Heart right ventricle (tissue), 16 donors: Measurements from ENCODE around the gene ZFPL1. TPM values are rescaled to one million over a fixed set of nuclear protein-coding genes. Genes with fewer than 3 reads are reported as not detected.

Source experiments
- ATAC-seq, 8 donors: fragments of 200-7000 bp; cut with Tn5 transposase; one replicate each; pipeline ENCODE4 v1.9.1; 2020; ENCODE audit warnings: mild to moderate bottlenecking in 8 of 8, moderate library complexity in 8 of 8, moderate number of reproducible peaks in 1 of 8
- DNase-seq, 2 donors: peaks; one replicate each; pipeline ENCODE4 v3.0.0-alpha.2; 2020
- H3K27ac ChIP-seq, 10 donors: fragments of 200-600 bp; sonication (generic) in 2 of 10; one replicate each; pipeline versions ENCODE4 v1.5.0 to v1.8.0; 2020 to 2022; ENCODE audit warnings: mild to moderate bottlenecking in 3 of 10
- H3K27me3 ChIP-seq, 7 donors: fragments of 200-600 bp; one replicate each; pipeline ENCODE4 v1.8.0; 2021 to 2022; ENCODE audit warnings: mild to moderate bottlenecking in 2 of 7
- H3K36me3 ChIP-seq, 9 donors: fragments of 200-600 bp; sonication (generic) in 1 of 9; one replicate each; pipeline versions ENCODE4 v1.5.0 to v1.8.0; 2020 to 2022; ENCODE audit warnings: mild to moderate bottlenecking in 2 of 9
- H3K4me1 ChIP-seq, 9 donors: fragments of 200-600 bp; sonication (generic) in 1 of 9; one replicate each; pipeline versions ENCODE4 v1.5.0 to v1.8.0; 2020 to 2022; ENCODE audit warnings: mild to moderate bottlenecking in 4 of 9
- H3K4me3 ChIP-seq, 10 donors: fragments of 200-600 bp; sonication (generic) in 2 of 10; one replicate each; pipeline versions ENCODE4 v1.5.0 to v1.8.0; 2020 to 2022; ENCODE audit warnings: mild to moderate bottlenecking in 7 of 10, moderate library complexity in 2 of 10
- H3K9me3 ChIP-seq, 11 donors: fragments of 200-600 bp in 10 of 11; sonication (generic) in 2 of 11; one replicate each; pipeline versions ENCODE4 v1.5.0 to v1.8.0; 2013 to 2022; ENCODE audit warnings: mild to moderate bottlenecking in 2 of 11, control low read depth in 1 of 11, moderate library complexity in 1 of 11
- WGBS, 2 donors: extraction: QIAGEN DNeasy Blood & Tissue Kit; methylation state at CpG; one replicate each; pipeline ENCODE4 v1.1.7; 2013; ENCODE audit warnings: inconsistent platforms in 1 of 2; 5-methylcytosine and 5-hydroxymethylcytosine counted together
- intact Hi-C, 10 donors: fragments of 100-400 bp; cut with DNase I; formaldehyde crosslinking; loops; one replicate each; pipeline versions ENCODE4 v1.11.1 to v1.14.2; 2022
- polyA plus RNA-seq, 2 donors: library from polyadenylated mRNA; stranded (reverse); fragments of 200-250 nt; gene quantifications; one replicate each; pipeline ENCODE4 v1.2.3, GENCODE V29; 2013
- total RNA-seq, 10 donors: library from RNA; stranded (reverse); fragmentation: NEBNext Ultra II Directional in 3 of 10; extraction: Animal tissue kit (Norgen Biotek cat#: 25700) in 3 of 10; gene quantifications; one replicate each; pipeline versions ENCODE4 v1.2.1 to v1.2.4, GENCODE V29; 2021 to 2023
- TF ChIP-seq, protein P1 (sequence below), 9 donors: fragments of 200-600 bp; sonication (generic) in 2 of 9; IDR thresholded peaks; one replicate each; pipeline versions ENCODE4 v1.5.0 to v1.8.0; 2021 to 2022; ENCODE audit warnings: antibody characterized with exemption in 9 of 9, mild to moderate bottlenecking in 5 of 9, moderate library complexity in 1 of 9
- donor health status: Arrhythmogenic right ventricular cardiomyopathy.
- donor health status: ischemic (EF 13 %, LVEDD 7.1; RV severe dilation, severe dysfunction).
- donor health status: healthy with polysubstance abuse.
- donor health status: DM: no; HTN: yes; CAD: no.
- donor health status: DM: no; HTN: no; CAD: no.
- donor health status: ischemic (EF 25% LVEDD 6.9; RV normal size, moderate dysfunction).
- donor health status: ischemic (EF 25% LVEDD 5.7; RV mildly dilated, moderate dysfunction).
- donor health status: healthy.
- donor health status: DM: yes; HTN: yes; CAD: no.
- donor health status: Ischemic cardiomyopathy.
- donor health status: ischemic (EF 35%, LVEDD 5.7; RV mildly dilated, moderate dysfunction).
- donor health status: nonischemic (EF 11% LVEDD 7.7; RV severe dilation, severe dysfunction).
- donor health status: DM: yes; HTN: yes; CAD: no.
- donor health status: PGD.
- donor health status: ischemic (EF 29% LVEDD 5.4; RV normal size, mild dysfunction).
- donor health status: nonischemic (EF 23%, LVEDD 6.1; RV moderate dilation, normal function).

The ZFPL1 gene
- total and polyA plus RNA-seq, 12 donors: 21.5 to 49.2 (median 25.6) TPM

DNA sequence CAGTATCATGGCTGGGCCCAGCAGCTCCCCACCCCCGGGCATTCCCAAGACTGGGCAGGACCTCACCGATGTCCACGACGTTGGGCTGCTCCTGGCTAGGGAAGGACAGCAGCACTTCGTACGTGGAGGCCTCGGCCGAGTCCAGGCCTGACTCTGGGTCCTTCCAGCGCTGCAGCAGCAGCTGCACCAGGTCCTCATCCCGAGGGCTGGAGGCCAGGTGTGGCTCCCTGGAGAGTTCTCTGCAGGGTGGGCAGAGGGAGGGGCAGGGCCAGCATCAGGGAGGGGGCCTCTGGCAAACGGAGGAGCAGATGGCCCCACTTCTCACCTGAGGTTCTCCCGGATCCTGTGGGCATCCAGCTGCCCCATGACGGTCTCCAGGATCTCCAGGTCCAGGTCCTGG is 26.0 kb upstream of the ZFPL1 start:
- H3K27ac ChIP-seq: no peak overlapping the region
- no peaks in the 10 kb centered on the region for H3K9me3 ChIP-seq
- intact Hi-C loops: no loop called here
- TF ChIP-seq, protein P1, sequence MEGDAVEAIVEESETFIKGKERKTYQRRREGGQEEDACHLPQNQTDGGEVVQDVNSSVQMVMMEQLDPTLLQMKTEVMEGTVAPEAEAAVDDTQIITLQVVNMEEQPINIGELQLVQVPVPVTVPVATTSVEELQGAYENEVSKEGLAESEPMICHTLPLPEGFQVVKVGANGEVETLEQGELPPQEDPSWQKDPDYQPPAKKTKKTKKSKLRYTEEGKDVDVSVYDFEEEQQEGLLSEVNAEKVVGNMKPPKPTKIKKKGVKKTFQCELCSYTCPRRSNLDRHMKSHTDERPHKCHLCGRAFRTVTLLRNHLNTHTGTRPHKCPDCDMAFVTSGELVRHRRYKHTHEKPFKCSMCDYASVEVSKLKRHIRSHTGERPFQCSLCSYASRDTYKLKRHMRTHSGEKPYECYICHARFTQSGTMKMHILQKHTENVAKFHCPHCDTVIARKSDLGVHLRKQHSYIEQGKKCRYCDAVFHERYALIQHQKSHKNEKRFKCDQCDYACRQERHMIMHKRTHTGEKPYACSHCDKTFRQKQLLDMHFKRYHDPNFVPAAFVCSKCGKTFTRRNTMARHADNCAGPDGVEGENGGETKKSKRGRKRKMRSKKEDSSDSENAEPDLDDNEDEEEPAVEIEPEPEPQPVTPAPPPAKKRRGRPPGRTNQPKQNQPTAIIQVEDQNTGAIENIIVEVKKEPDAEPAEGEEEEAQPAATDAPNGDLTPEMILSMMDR (IDR thresholded peaks at IDR 0.05): no peak
- no peak for DNase-seq
- H3K4me3 ChIP-seq: no peak overlapping the region
- H3K36me3 ChIP-seq: no peaks in the 10 kb centered on the region
- ATAC-seq: no peak
- H3K27me3 ChIP-seq: no peaks in the 10 kb centered on the region
- 72 to 75% methylated on average over 13 of the region's 13 CpGs for WGBS, 2 donors
- no peaks in the 10 kb centered on the region for H3K4me1 ChIP-seq

DNA sequence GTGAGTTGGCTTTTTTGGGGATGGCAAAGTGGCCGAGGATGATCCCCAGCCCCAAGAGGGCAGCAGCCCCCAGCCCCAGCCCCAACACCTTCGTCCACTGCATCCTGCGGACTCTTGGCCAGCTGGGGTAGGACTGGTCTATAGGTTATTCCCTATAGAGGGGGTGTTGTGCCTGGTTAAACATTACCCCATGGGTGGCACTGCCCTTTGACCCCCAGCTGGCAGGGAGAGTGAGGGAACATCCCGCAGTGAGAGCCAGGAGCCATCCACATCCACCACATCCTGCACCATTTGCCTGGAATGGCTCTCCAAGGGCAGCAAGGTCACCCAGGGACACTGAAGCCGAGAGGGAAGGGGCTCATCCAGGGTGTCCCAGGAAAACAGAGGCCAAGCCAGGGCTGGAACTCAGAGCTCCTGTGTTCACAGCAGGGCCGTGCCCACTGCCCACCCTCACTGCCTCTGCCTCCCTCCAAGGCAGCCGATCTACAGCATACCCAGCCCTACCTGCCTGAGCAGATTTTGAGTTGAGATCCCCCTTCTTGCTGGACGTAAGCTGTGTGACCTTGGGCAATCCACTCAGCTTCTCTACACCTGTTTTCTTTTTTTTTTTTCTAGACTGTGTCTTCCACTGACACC is 25.5 kb upstream of the ZFPL1 start, which contains the start of gene NAALADL1:
TSS of gene NAALADL1 (minus strand) at position 135 of the 636 bp plus-strand sequence. CDS start at position 103, 32 bp downstream.
- intact Hi-C loops: no loop called here
- Histone ChIP-seq H3K9me3 (no peaks in the 10 kb centered on the region), H3K4me3 (no peak within 1 kb of the TSS), H3K27ac (no peak within 1 kb of the TSS), H3K27me3 (no peaks in the 10 kb centered on the region), H3K36me3 (no peaks in the 10 kb centered on the region), H3K4me1 (no peaks in the 10 kb centered on the region)
- TF ChIP-seq, protein P1 (IDR thresholded peaks at IDR 0.05): no peak
- ATAC-seq (no peak), DNase-seq (no peak)
- 79 to 88% methylated on average over 8 of the region's 8 CpGs for WGBS, 2 donors

DNA sequence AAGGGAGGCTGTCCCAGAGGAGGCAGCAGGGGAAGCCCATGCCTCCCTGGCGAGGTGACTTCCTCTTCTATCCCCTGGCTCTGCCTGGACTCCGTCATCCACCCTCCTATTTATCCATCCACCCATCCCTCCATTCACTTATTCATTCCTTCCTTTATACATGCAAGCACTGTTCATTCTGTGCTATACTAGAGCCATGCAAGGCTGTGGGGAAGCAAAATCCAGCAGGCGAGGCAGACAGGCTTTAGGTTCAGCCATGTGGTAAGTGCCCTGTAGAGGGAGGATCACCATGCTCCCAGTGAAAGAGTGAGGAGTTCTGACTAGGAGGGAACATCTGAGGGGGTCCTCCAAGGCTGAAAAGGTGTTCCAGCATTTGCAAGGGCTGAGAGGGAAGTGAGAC is 24.5 kb upstream of the ZFPL1 start:
- no peak for DNase-seq
- 47 to 63% methylated on average over 3 of the region's 3 CpGs for WGBS, 2 donors
- Histone ChIP-seq H3K4me1 (no peaks in the 10 kb centered on the region), H3K27ac (no peak overlapping the region), H3K36me3 (no peaks in the 10 kb centered on the region), H3K4me3 (no peak overlapping the region), H3K27me3 (no peaks in the 10 kb centered on the region), H3K9me3 (no peaks in the 10 kb centered on the region)
- intact Hi-C loops: no loop called here
- TF ChIP-seq, protein P1 (IDR thresholded peaks at IDR 0.05): no peak
- ATAC-seq: no peak

DNA sequence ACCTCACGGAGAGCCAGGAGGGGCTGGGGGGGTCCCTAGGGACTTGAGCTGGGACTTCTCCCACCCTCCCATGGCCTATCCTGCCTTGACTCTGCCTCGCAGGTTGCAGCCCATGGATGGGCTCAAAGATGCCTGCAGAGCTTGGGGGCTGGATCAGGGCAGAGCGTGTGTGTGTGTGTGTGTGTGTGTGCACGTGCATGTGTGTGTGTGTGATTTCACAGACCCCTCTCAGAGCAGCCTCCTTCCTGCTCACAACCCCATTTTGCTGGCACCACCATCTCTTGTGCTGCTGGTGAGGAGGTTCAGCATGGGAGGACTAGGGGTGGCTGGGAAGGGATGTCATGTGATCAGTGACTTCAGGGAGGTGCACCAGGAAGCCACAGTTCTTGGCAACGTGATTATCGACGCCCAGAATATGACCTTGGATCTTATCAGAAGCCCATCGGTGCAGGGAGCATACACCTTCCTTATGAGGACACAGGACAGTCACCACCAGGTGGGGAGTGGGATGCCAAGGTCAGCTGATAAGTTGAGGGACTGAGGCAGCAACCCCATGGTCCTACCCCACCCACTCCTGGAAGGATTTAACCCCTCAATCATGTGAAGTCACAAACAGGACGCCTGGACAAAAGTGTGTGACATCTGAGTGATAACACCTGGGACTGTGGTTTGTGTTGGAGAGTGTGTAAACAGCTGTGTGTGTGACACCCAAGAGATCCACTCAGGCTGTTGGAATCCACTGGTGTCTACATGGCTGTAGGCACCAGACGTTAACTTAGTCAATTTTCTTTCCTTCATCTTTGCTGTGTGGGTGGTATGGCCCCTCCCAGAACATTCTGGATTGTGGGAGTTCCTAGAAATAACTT is 23.8 kb upstream of the ZFPL1 start:
- H3K4me1 ChIP-seq: no peaks in the 10 kb centered on the region
- no peak for DNase-seq
- ATAC-seq: no peak

More for the DNA sequence above, 23.8 kb upstream of the ZFPL1 start:
- intact Hi-C loops: no loop called here
- WGBS, 2 donors: 43 to 54% methylated on average over 10 of the region's 10 CpGs
- Histone ChIP-seq H3K9me3 (no peaks in the 10 kb centered on the region), H3K27ac (no peak overlapping the region), H3K36me3 (no peaks in the 10 kb centered on the region), H3K27me3 (no peaks in the 10 kb centered on the region), H3K4me3 (no peak overlapping the region)
- TF ChIP-seq, protein P1 (IDR thresholded peaks at IDR 0.05): no peak
